ACC112 (cell line): Measurements from ENCODE around the gene C11orf91.

ENCODE experiments used
- H2AFZ ChIP-seq: fragments of 200-600 bp; sonication (generic); one replicate; pipeline ENCODE4 v1.6.0; 2017; ENCODE audit warnings: antibody characterized with exemption, low read length; ENCODE audit not compliant: unreplicated experiment
- H3K27ac ChIP-seq: fragments of 200-600 bp; sonication (generic); 2 replicates; pipeline ENCODE4 v1.5.1; 2014; ENCODE audit warnings: low read depth, mild to moderate bottlenecking, antibody characterized with exemption, low read length, moderate library complexity
- H3K27me3 ChIP-seq: fragments of 200-600 bp; sonication (generic); 2 replicates; pipeline ENCODE4 v1.6.1; 2014; ENCODE audit warnings: mild to moderate bottlenecking, antibody characterized with exemption, low read length, moderate library complexity, mixed read lengths; ENCODE audit not compliant: insufficient read depth
- H3K36me3 ChIP-seq: fragments of 200-600 bp; sonication (generic); 2 replicates; pipeline ENCODE4 v1.6.1; 2016; ENCODE audit warnings: mild to moderate bottlenecking, antibody characterized with exemption, low read length, moderate library complexity, mixed read lengths; ENCODE audit not compliant: insufficient read depth
- H3K4me1 ChIP-seq: fragments of 200-600 bp; sonication (generic); one replicate; pipeline ENCODE4 v1.6.1; 2016; ENCODE audit warnings: low read length, mixed read lengths; ENCODE audit not compliant: insufficient read depth, unreplicated experiment, control insufficient read depth
- H3K4me3 ChIP-seq: fragments of 200-600 bp; sonication (generic); 2 replicates; pipeline ENCODE4 v1.5.1; 2014; ENCODE audit warnings: mild to moderate bottlenecking, low read depth, low read length
- H3K79me2 ChIP-seq: fragments of 200-600 bp; sonication (generic); one replicate; pipeline ENCODE4 v1.6.0; 2016; ENCODE audit warnings: low read length; ENCODE audit not compliant: control insufficient read depth, unreplicated experiment, insufficient read depth

C11orf91 gene

DNA sequence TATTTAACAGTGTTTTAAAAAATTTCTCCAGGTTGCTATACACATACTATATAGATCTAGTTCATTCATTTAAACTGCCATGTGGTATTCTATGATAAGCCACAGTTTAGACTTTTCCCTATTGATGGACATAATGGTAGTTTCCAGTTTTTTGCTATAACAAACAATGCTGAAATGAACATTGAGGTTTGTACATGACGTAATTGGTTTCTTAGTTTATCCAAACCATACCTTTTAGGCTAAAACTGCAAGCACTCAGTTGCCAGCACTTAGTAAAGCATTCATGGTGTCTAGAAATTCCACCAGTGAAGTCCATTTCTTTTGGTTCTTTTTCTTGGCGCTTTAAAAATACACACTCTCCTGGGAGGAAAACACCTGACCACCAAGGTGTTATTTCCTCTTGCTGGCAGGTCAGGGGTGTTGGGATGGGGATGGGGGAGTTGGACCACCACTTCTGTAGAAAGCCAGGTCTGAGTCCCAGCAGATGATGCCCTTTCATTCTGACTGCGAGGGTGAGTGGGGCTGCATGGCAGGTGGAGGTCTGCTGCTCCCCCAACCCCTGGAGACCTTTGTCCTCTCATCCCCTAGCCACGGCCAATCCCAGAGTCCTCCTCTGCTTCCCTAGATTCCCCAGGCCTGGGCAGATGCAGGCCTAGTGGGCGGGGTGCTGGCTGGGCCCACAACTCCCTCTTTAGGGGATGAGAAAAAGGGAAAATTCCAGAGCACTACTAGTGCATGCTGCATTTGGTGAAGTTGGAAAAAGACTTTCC, 41.1 kb downstream of the C11orf91 start:
- Histone ChIP-seq H3K27ac (no peak overlapping the region), H3K27me3 (no peaks in the 10 kb centered on the region), H2AFZ (no peak overlapping the region), H3K36me3 (no peaks in the 10 kb centered on the region), H3K79me2 (no peaks in the 10 kb centered on the region), H3K4me3 (no peak overlapping the region), H3K4me1 (no peaks in the 10 kb centered on the region)

- H3K36me3 ChIP-seq: no peaks in the 10 kb centered on the region
- H2AFZ ChIP-seq: no peak overlapping the region
- no peaks in the 10 kb centered on the region for H3K27me3 ChIP-seq
- no peak overlapping the region for H3K4me3 ChIP-seq
- H3K27ac ChIP-seq: no peak overlapping the region
- no peaks in the 10 kb centered on the region for H3K79me2 ChIP-seq
- H3K4me1 ChIP-seq: no peaks in the 10 kb centered on the region
These were observed 42.3 kb downstream of the C11orf91 start for GRCh38 chr11:33658195-33658900.

GRCh38 chr11:33657757-33658156, 42.9 kb downstream of the C11orf91 start:
- Histone ChIP-seq H3K27ac (no peak overlapping the region), H3K4me3 (no peak overlapping the region), H3K27me3 (no peaks in the 10 kb centered on the region), H3K36me3 (no peaks in the 10 kb centered on the region), H2AFZ (no peak overlapping the region), H3K79me2 (no peaks in the 10 kb centered on the region), H3K4me1 (no peaks in the 10 kb centered on the region)

- Histone ChIP-seq H3K27me3 (no peaks in the 10 kb centered on the region), H3K79me2 (no peaks in the 10 kb centered on the region), H2AFZ (no peak overlapping the region), H3K27ac (no peak overlapping the region), H3K4me1 (no peaks in the 10 kb centered on the region), H3K36me3 (no peaks in the 10 kb centered on the region), H3K4me3 (no peak overlapping the region)
These were observed 43.9 kb downstream of the C11orf91 start for GRCh38 chr11:33656768-33657167.

- Histone ChIP-seq H3K4me1 (no peaks in the 10 kb centered on the region), H3K4me3 (no peak overlapping the region), H3K27me3 (no peaks in the 10 kb centered on the region), H3K79me2 (no peaks in the 10 kb centered on the region), H2AFZ (no peak overlapping the region), H3K36me3 (no peaks in the 10 kb centered on the region), H3K27ac (no peak overlapping the region)
These were observed 44.6 kb downstream of the C11orf91 start for GRCh38 chr11:33655842-33656600.

DNA sequence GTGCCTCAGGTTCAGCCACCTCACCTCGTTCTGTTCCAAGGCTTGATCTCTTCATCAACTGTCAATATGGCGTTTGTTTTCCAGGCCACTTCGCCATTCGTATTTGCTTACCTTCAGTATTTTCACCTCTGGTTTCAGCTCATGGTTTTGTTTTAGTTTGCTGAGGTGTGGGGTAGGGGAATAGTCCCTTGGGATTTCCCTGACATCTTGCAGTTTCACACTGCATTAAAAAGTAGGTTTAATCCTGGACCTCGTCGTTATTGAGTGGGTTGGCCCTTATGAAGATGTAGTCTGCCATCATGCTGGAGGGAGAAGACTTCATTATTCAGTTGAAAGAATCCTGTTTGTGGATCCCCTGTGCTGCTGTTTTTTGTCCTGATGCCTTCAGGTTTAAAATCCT, 46.0 kb downstream of the C11orf91 start:
- Histone ChIP-seq H3K27me3 (no peaks in the 10 kb centered on the region), H3K79me2 (no peaks in the 10 kb centered on the region), H2AFZ (no peak overlapping the region), H3K4me1 (no peaks in the 10 kb centered on the region), H3K4me3 (no peak overlapping the region), H3K36me3 (no peaks in the 10 kb centered on the region), H3K27ac (no peak overlapping the region)

DNA sequence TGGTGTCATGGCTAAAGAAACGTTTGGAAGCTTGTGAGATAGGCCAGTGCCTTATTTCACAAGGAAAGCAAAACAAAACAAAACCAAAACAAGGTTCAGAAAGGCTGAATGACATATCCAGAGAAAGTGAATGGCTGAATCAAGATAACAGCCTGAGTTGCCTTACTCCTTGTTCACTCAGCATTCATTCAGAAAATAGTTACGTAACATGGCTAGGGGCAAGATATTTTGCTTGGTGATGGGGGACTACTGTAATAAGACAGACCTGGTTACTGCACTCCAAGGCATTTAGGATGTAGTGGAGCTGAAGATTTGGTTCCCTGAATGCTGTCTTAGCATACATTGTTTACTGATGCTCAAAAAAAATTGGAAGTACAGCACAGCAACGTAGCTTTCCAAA, 47.7 kb downstream of the C11orf91 start:
- H3K4me3 ChIP-seq: no peak overlapping the region
- H3K79me2 ChIP-seq: no peaks in the 10 kb centered on the region
- no peaks in the 10 kb centered on the region for H3K27me3 ChIP-seq
- H3K36me3 ChIP-seq: no peaks in the 10 kb centered on the region
- H3K27ac ChIP-seq: no peak overlapping the region
- H3K4me1 ChIP-seq: no peaks in the 10 kb centered on the region
- H2AFZ ChIP-seq: no peak overlapping the region

DNA sequence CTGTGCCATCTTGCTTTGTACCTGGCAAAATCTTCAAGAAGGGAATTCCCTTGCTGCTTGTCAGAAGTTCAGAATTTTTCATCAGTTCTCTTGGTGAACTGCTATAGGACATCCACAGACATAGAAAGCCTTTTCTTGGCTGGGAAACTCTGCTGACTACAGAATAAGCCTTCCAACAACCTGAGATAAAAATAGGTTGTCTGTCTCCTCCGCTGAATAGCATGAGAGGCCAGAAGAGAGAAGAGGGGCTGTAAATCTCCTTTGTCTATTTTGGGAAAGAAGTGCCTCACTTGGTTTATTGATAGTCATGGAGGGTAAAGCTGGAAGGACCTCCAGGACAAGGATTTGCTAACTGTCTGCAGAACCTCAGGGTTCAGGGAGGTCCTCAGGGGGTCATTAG, 48.2 kb downstream of the C11orf91 start:
- Histone ChIP-seq H3K27ac (no peak overlapping the region), H3K4me1 (no peaks in the 10 kb centered on the region), H3K4me3 (no peak overlapping the region), H3K79me2 (no peaks in the 10 kb centered on the region), H3K27me3 (no peaks in the 10 kb centered on the region), H3K36me3 (no peaks in the 10 kb centered on the region), H2AFZ (no peak overlapping the region)

- no peaks in the 10 kb centered on the region for H3K27me3 ChIP-seq
- no peak overlapping the region for H2AFZ ChIP-seq
- no peak overlapping the region for H3K27ac ChIP-seq
- H3K4me1 ChIP-seq: no peaks in the 10 kb centered on the region
- H3K79me2 ChIP-seq: no peaks in the 10 kb centered on the region
- no peaks in the 10 kb centered on the region for H3K36me3 ChIP-seq
- H3K4me3 ChIP-seq: no peak overlapping the region
These were observed 48.6 kb downstream of the C11orf91 start for GRCh38 chr11:33651990-33652389.

DNA sequence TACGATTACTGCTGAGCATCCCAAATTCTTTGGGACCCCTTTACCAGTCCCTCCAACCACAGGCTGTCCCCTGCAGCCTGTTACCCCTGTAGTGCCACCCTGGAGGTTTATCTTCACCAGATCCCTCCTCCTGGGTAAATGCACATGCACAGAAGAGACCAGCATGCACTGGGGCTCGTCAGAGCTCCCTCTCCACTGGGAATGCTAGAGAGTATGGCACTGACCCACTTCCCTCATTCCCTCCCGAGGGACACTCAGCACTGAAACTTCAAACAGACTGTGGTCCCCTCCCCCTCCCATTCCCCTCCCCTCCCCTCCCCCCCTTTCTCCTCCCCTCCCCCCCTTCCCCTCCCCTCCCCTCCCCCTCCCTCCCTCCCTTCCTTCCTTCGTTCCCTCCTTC, 49.1 kb downstream of the C11orf91 start:
- no peaks in the 10 kb centered on the region for H3K79me2 ChIP-seq
- no peaks in the 10 kb centered on the region for H3K4me1 ChIP-seq
- no peak overlapping the region for H3K4me3 ChIP-seq
- H3K27me3 ChIP-seq: no peaks in the 10 kb centered on the region
- no peaks in the 10 kb centered on the region for H3K36me3 ChIP-seq
- no peak overlapping the region for H2AFZ ChIP-seq
- no peak overlapping the region for H3K27ac ChIP-seq
